SK-N-SH (cell line): ENCODE results near the gene EBP. TPM values are rescaled to one million over a fixed set of nuclear protein-coding genes. Genes with fewer than 3 reads are reported as not detected.

Source experiments
- CTCF ChIA-PET: fragments of 300-600, 350-600 bp; formaldehyde crosslinking; extraction: SDS; loops from one replicate; lab custom pipeline; 2021; lab: Yijun Ruan, JAX
- POLR2A ChIA-PET: fragments of 350-600 bp; sonication (Branson Sonifier 250); formaldehyde crosslinking; extraction: SDS; loops from one replicate; lab custom pipeline; 2020; ENCODE audit warnings: antibody characterized with exemption, inconsistent platforms; lab: Yijun Ruan, JAX
- DNase-seq: peaks from one replicate; pipeline ENCODE4 v3.0.0; 2012
- H2AFZ ChIP-seq: fragments of 200-600 bp; sonication (generic); 2 replicates; pipeline ENCODE4 v1.8.1; 2016; ENCODE audit warnings: antibody characterized with exemption, mild to moderate bottlenecking, low read depth
- H3F3A ChIP-seq: fragments of 200-600 bp; sonication (generic); replicated peaks from 2 replicates; pipeline ENCODE3; 2016; ENCODE audit warnings: antibody characterized with exemption, mild to moderate bottlenecking; ENCODE audit not compliant: insufficient read depth
- H3K27ac ChIP-seq, 2 experiments: fragments of 200-500 bp in 1 of 2; fragments of 200-600 bp in 1 of 2; sonication (Bioruptor generic) in 1 of 2; sonication (generic), shearing (Covaris generic) in 1 of 2; 2 replicates each; pipeline versions ENCODE4 v1.5.1 to v1.6.1; 2014 to 2016; ENCODE audit warnings: low read depth in 2 of 2, inconsistent platforms in 1 of 2, low read length in 1 of 2, mild to moderate bottlenecking in 1 of 2, mixed read lengths in 1 of 2
- H3K27me3 ChIP-seq: fragments of 200-600 bp; sonication (generic), shearing (Covaris generic); 2 replicates; pipeline ENCODE4 v1.6.1; 2016; ENCODE audit warnings: mixed run types; ENCODE audit not compliant: insufficient read depth
- H3K36me3 ChIP-seq, 2 experiments: fragments of 200-500 bp in 1 of 2; fragments of 200-600 bp in 1 of 2; sonication (Bioruptor generic) in 1 of 2; sonication (generic) in 1 of 2; replicated peaks in 1 of 2; 2 replicates each; pipeline versions ENCODE3 to v1.5.1; 2014 to 2016; ENCODE audit warnings: low read length in 1 of 2, mild to moderate bottlenecking in 1 of 2; ENCODE audit not compliant: insufficient read depth in 2 of 2, control insufficient read depth in 1 of 2
- H3K4me1 ChIP-seq, 2 experiments: fragments of 200-500 bp in 1 of 2; fragments of 200-600 bp in 1 of 2; sonication (Bioruptor generic) in 1 of 2; sonication (generic), shearing (Covaris generic) in 1 of 2; 2 replicates each; pipeline versions ENCODE4 v1.5.1 to v1.6.1; 2014 to 2016; ENCODE audit warnings: low read depth in 1 of 2, low read length in 1 of 2, mixed run types in 1 of 2; ENCODE audit not compliant: insufficient read depth in 2 of 2, control insufficient read depth in 1 of 2
- H3K4me2 ChIP-seq: fragments of 200-600 bp; sonication (generic), shearing (Covaris generic); 2 replicates; pipeline ENCODE4 v1.6.1; 2017; ENCODE audit warnings: mixed run types
- H3K4me3 ChIP-seq, 2 experiments: fragments of 200-500 bp in 1 of 2; fragments of 200-600 bp in 1 of 2; sonication (Bioruptor generic) in 1 of 2; sonication (generic), shearing (Covaris generic) in 1 of 2; 2 replicates each; pipeline versions ENCODE4 v1.5.1 to v1.8.1; 2014 to 2016; ENCODE audit warnings: low read depth in 2 of 2, inconsistent platforms in 1 of 2, low read length in 1 of 2, mild to moderate bottlenecking in 1 of 2, mixed read lengths in 1 of 2, moderate library complexity in 1 of 2
- H3K79me2 ChIP-seq: fragments of 200-600 bp; sonication (generic); 2 replicates; pipeline ENCODE4 v1.8.1; 2017; ENCODE audit warnings: mild to moderate bottlenecking; ENCODE audit not compliant: insufficient read depth
- H3K9ac ChIP-seq: fragments of 200-600 bp; sonication (generic); 2 replicates; pipeline ENCODE4 v1.6.1; 2017; ENCODE audit warnings: mixed run types
- H3K9me2 ChIP-seq: fragments of 200-600 bp; sonication (generic); 2 replicates; pipeline ENCODE4 v1.6.1; 2017; ENCODE audit warnings: mixed run types
- H3K9me3 ChIP-seq: fragments of 200-600 bp; sonication (generic); 2 replicates; pipeline ENCODE4 v1.6.1; 2017; ENCODE audit warnings: mixed run types, mild to moderate bottlenecking, moderate library complexity
- H4K20me1 ChIP-seq: fragments of 200-600 bp; sonication (generic); 2 replicates; pipeline ENCODE4 v1.6.1; 2017; ENCODE audit warnings: mild to moderate bottlenecking, mixed run types; ENCODE audit not compliant: insufficient read depth
- CTCF ChIP-seq: fragments of 200-600 bp; sonication (generic); IDR thresholded peaks from 2 replicates; pipeline ENCODE4 v1.6.1; 2017; ENCODE audit warnings: antibody characterized with exemption, mild to moderate bottlenecking, moderate library complexity
- EZH2phosphoT487 ChIP-seq: fragments of 200-600 bp; sonication (generic); IDR thresholded peaks from 2 replicates; pipeline ENCODE4 v1.6.1; 2017; ENCODE audit warnings: low read depth, mixed run types, mild to moderate bottlenecking, antibody characterized with exemption, moderate library complexity, borderline replicate concordance
- FOSL2 ChIP-seq: IDR thresholded peaks from 2 replicates; pipeline ENCODE4 v1.4.0; 2012; ENCODE audit warnings: low read depth, mild to moderate bottlenecking, moderate library complexity, borderline replicate concordance
- IRF3 ChIP-seq: fragments of 150-350 bp; IDR thresholded peaks from 2 replicates; pipeline ENCODE4 v1.6.1; 2016; ENCODE audit warnings: mild to moderate bottlenecking, low read depth, low read length
- MEF2A ChIP-seq: IDR thresholded peaks from 2 replicates; pipeline ENCODE4 v1.4.0; 2012; ENCODE audit warnings: low read depth, borderline replicate concordance
- POLR2AphosphoS5 ChIP-seq: IDR thresholded peaks from 2 replicates; pipeline ENCODE4 v1.6.1; 2012; ENCODE audit warnings: low read depth, low read length
- RCOR1 ChIP-seq: fragments of 150-350 bp; IDR thresholded peaks from 2 replicates; pipeline ENCODE4 v1.6.1; 2017; ENCODE audit warnings: antibody characterized with exemption, low read length
- RXRA ChIP-seq: IDR thresholded peaks from 2 replicates; pipeline ENCODE4 v1.4.0; 2012; ENCODE audit warnings: low read depth, mild to moderate bottlenecking, borderline replicate concordance
- TAF1 ChIP-seq: IDR thresholded peaks from 2 replicates; pipeline ENCODE4 v1.6.1; 2012; ENCODE audit warnings: low read depth, mild to moderate bottlenecking, low read length, moderate library complexity, borderline replicate concordance
- TCF12 ChIP-seq: IDR thresholded peaks from 2 replicates; pipeline ENCODE4 v1.4.0; 2012
- TEAD4 ChIP-seq: IDR thresholded peaks from 2 replicates; pipeline ENCODE4 v1.4.0; 2012; ENCODE audit warnings: mild to moderate bottlenecking, borderline replicate concordance; ENCODE audit not compliant: insufficient read depth
- YY1 ChIP-seq: IDR thresholded peaks from 2 replicates; pipeline ENCODE4 v1.4.0; 2012; ENCODE audit warnings: low read depth, mild to moderate bottlenecking
- WGBS: methylation state at CpG from one replicate; pipeline ENCODE4 v1.1.6; 2017; ENCODE audit warnings: low lambda C conversion rate; 5-methylcytosine and 5-hydroxymethylcytosine counted together
- polyA plus RNA-seq, 3 experiments: library from polyadenylated mRNA; depleted of rRNA; stranded (reverse); fragments of >200 nt; gene quantifications; 2 replicates each; pipeline ENCODE4 v1.2.3, GENCODE V29; 2012
- TF ChIP-seq, protein P1 (sequence below): IDR thresholded peaks from 2 replicates; pipeline ENCODE4 v1.6.1; 2012; ENCODE audit warnings: mild to moderate bottlenecking, low read depth, low read length, moderate library complexity

The EBP gene
- polyA plus RNA-seq, 1 of the 3 experiments (the other 2 are of a cell fraction): 30.2 TPM

DNA sequence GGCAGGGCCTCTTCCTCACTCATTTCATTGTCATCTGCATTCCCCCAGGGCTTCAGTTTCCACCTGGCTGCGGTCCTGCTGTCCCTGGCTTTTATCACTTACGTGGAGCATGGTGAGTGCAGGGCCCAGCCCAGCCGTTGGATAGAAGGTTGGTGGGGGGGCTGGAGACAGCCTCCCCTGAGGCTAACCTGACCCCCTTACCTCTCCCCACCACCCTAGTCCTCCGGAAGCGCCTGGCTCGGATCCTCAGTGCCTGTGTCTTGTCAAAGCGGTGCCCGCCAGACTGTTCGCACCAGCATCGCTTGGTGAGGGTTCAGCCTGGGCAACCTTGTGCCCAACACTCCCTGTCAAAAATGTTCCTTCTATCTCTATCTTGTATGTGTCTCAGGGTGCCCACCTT lies 5.8 kb upstream of the EBP start (continued):
- TF ChIP-seq RXRA (no peak), POLR2AphosphoS5 (no peak), YY1 (no peak), TCF12 (no peak), MEF2A (no peak)

DNA sequence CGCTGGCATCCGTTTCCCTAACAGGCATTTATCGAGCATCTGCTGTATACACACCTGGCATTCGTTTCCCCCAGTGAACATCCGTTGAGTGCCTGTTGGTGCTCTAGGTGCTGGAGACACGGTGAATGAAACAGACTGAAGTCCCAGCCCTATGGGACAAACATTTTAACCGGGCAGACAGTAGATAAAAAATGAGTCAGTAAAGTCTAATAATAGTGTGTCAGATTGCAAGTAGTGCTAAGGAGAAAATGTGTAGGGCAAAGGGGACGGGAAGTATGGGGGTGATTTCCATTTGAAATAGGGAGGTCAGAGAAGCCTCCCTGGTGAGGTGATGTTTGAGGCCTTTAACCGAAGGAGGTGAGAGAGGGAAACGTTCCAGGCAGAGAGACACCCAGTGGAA lies 5.3 kb upstream of the EBP start:
- ChIA-PET POLR2A (no interaction called here), CTCF (no interaction called here)
- no peak for DNase-seq

More for the DNA sequence above, 5.3 kb upstream of the EBP start:
- no peaks in the 10 kb centered on the region for H3K9me3 ChIP-seq
- H4K20me1 ChIP-seq: no peaks in the 10 kb centered on the region
- no peaks in the 10 kb centered on the region for H3K79me2 ChIP-seq
- no peak for TF ChIP-seq CTCF
- TF ChIP-seq TEAD4: no peak
- TF ChIP-seq RCOR1: no peak
- no peak for TF ChIP-seq EZH2phosphoT487
- no peak for TF ChIP-seq FOSL2
- no peak for TF ChIP-seq TAF1
- no peak for TF ChIP-seq IRF3
- TF ChIP-seq, protein P1, sequence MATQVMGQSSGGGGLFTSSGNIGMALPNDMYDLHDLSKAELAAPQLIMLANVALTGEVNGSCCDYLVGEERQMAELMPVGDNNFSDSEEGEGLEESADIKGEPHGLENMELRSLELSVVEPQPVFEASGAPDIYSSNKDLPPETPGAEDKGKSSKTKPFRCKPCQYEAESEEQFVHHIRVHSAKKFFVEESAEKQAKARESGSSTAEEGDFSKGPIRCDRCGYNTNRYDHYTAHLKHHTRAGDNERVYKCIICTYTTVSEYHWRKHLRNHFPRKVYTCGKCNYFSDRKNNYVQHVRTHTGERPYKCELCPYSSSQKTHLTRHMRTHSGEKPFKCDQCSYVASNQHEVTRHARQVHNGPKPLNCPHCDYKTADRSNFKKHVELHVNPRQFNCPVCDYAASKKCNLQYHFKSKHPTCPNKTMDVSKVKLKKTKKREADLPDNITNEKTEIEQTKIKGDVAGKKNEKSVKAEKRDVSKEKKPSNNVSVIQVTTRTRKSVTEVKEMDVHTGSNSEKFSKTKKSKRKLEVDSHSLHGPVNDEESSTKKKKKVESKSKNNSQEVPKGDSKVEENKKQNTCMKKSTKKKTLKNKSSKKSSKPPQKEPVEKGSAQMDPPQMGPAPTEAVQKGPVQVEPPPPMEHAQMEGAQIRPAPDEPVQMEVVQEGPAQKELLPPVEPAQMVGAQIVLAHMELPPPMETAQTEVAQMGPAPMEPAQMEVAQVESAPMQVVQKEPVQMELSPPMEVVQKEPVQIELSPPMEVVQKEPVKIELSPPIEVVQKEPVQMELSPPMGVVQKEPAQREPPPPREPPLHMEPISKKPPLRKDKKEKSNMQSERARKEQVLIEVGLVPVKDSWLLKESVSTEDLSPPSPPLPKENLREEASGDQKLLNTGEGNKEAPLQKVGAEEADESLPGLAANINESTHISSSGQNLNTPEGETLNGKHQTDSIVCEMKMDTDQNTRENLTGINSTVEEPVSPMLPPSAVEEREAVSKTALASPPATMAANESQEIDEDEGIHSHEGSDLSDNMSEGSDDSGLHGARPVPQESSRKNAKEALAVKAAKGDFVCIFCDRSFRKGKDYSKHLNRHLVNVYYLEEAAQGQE: no peak
- TF ChIP-seq YY1: no peak
- TF ChIP-seq, all 33 proteins: peak for 0
- Histone ChIP-seq H3K4me2 (no peak overlapping the region), H3F3A (no peaks in the 10 kb centered on the region), H3K9ac (no peak overlapping the region), H3K4me3 (no peak overlapping the region), H2AFZ (no peak overlapping the region), H3K9me2 (no peaks in the 10 kb centered on the region), H3K36me3 (no peaks in the 10 kb centered on the region), H3K27me3 (no peaks in the 10 kb centered on the region), H3K27ac (no peak overlapping the region; a peak in 1 of 4 replicates), H3K4me1 (peaks cover 0 to 20% of the 10 kb centered on the region in 2 experiments; a peak in 1 of 4 replicates)
- 27% methylated on average over 10 of the region's 10 CpGs for WGBS
